ENCODE results near the gene OR7C2.
"Not testable (repeated sequence)": the region's sequence is repeated elsewhere in the genome, so short reads cannot be mapped to it uniquely, and the experiment has no call there.

Gene OR7C2

DNA sequence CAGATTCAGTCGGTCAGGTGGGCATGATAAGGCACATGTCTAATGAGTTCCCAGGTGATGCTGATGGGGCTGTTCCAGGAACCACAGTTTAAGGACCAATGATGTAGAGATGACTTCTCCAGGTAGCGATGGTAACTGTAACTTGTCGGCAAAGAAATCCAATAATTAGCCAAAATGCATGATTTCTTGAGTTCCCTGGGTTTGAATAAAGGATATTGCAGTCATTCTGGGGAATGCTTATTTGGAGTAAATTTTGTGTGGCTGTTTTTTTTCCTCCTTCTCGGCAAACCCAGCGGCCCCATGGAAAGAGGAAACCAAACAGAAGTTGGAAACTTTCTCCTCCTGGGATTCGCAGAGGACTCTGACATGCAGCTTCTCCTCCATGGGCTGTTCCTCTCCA is at the start of gene OR7C2:
Gene OR7C2, plus strand, starts transcription at position 301 of the 400 bp plus-strand sequence. Its CDS starts 0 bp downstream, at position 301.
- DNase-seq, result no peak

DNA sequence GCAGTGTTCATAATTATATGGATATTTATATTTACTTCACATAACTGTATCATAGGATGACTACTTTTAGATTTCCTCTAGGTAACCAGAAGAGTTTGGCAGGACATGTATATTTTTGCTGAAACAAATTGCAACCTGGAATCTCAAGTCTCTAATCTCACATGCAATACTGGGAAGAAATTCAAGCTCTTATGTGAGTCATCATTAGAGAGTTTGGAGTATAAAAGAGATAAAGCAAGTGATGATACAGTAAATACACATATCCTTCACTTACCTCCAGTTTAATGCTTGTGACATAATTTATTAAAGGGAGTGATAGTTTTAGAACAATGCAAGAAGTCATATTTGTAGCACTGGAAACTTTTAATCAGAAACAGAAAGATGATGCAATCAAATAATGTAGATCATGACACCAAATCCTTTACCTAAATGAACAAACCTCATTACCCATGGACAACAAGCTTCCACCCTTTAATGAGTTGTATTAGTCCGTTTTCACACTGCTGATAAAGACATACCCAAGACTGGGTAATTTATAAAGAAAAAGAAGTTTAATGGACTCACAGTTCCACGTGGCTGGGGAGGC is 39.5 kb upstream of the OR7C2 start:
- no peak for DNase-seq

DNA sequence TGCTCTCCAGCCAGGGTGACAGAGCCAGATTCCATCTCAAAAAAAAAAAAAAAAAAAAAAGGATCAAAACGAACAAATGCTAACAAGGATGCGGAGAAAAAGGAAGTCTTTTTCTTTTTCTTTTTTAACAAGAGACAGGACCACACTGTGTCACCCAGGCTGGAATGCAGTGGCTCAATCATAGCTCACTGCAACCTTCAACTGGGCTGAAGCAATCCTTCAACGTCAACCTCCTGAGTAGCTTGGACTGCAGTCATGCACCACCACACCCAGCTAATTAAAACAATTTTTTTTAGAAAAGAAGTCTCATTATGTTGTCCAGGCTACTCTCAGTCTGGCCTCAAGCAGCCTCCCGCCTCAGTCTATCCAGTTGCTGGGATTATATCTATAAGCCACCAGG is 34.6 kb upstream of the OR7C2 start:
- no peak for DNase-seq

DNA sequence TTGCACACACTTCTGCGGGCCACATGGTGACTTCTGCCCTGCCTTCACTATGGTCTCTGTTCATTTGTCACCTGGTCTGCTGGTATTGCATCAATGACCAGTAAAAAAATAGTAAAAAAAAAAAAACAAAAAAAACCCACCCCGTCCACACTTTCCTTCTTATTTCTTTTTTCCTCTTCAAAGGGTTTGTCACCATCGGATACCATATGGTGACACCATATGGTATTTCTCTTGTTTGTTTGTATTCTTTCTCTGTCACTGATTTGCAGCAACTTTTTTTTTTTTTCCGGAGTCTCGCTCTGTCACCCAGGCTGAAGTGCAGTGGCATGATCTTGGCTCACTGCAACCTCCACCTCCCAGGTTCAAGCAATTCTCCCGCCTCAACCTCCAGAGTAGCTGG is 26.2 kb upstream of the OR7C2 start:
- no peak for DNase-seq

DNA sequence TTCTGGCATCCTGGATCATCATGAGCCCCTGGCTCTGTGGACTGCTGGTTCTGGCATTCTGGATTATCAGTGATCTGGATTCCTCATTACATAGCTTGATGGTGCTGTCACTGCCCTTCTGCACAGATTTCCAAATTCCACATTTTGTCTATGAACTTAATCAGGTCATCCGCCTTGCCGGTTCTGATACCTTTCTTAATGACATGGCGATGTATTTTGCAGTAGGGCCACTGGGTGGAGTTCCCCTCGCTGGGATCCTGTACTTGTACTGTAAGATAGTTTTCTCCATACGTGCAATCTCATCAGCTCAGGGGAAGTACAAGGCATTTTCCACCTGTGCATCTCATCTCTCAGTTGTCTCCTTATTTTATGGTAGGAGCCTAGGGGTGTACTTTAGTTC is 24.4 kb upstream of the OR7C2 start:
- DNase-seq, result no peak

DNA sequence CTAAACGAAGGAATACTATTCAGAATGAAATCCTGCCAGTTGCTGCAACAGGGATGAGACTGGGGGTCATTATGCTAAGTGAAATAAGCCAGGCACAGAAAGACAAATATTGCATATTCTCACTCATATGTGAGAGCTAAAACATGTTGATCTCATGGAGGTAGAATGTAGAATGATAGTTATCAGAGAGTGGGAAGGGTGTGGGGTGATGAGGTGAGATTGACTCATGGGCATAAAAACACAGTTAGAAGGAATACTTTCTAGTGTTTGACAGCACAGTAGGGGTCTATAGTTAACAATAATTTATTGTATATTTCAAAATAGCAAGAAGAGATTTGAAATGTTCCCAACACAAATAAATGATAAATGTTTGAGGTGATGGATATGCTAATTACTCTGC is 7.8 kb upstream of the OR7C2 start:
- DNase-seq, result no peak

DNA sequence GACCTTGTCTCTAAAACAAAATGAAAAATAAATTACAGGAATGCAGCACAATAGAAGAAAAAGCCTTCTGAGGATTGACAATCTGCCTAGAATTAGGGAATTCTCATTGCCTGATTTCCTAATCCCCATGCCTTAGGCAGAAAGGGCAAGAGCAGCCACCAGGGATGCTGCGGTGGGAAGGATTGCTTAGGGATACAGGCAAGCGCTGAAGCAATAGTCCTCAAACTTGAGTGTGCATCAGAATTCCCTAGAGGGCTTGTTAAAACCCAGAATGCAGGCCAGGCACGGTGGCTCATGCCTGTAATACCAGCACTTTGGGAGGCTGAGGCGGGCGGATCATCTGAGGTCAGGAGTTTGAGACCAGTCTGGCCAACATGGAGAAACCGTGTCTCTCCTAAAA is 1.0 kb upstream of the OR7C2 start:
- DNase-seq, result no peak

DNA sequence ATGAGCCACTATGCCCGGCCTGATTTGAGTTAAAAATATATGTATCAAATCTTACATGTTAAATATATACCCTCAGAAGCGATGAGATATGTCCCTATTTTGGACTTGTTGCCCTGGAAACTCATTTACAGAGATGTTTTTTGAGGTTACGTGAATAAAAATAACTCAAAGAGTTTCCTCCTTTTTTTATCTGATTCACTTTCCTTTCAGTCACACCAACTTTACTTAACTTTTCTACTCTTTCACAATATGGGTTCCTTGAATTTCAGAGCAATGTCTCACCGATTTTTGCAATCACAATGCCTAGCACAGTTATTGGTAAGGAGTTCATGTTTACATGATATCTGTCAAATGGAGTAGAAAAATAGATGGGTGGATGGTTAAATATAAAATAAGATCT is 2.3 kb downstream of the OR7C2 start:
- no peak for DNase-seq

DNA sequence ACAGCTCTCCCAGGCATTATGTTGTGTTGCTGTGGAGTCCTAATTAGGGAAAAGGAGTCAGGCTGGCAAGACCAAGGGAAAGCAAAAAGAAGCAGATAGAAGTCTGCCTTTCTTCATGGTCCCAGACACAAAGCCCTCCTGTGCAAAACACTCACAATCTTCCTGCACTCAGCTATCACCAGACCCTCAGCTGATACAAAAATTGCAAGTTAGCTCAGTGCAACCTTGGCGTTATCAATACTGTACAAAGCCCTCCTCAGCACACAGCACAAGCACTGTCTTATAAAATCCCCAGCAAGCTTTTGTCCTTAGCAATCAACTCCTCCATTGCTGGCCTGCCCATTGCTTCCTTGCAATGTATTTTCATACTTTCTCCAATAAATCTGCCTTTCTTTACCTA is 3.2 kb downstream of the OR7C2 start:
- no peak for DNase-seq

DNA sequence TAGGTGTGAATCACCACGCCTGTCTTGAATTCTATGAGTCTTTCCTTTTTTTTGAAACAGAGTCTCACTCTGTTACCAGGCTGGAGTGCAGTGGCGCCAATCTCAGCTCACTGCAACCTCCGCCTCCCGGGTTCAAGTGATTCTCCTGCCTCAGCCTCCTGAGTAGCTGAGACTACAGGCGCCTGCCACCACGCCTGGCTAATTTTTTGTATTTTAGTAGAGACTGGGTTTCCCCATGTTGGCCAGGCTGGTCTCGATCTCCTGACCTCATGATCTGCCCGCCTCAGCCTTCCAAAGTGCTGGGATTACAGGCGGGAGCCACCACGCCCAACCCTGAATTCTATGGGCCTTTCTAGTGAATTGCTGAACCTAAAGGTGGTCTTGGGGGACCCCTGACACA is 8.1 kb downstream of the OR7C2 start:
- DNase-seq, result not testable (repeated sequence)

DNA sequence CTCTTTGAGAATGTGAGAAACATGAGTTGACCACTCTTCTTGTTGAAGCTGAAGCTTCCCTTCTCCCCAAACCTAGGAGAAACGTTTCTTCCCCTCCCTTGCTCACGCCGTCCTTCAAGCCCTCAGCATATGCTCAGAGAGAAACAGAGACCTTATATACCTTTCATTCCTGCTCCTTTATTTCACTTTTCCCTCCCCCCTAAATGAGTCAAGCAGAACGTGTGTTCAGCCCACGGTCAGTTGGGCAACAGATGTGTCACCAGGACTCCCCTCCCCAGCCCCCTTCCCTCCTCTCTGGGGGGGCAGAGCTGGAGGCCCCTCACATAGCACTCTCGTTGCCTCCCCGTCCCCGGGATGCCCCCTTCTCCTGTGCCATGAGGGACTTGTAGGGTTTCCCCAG is 8.6 kb downstream of the OR7C2 start:
- no peak for DNase-seq

DNA sequence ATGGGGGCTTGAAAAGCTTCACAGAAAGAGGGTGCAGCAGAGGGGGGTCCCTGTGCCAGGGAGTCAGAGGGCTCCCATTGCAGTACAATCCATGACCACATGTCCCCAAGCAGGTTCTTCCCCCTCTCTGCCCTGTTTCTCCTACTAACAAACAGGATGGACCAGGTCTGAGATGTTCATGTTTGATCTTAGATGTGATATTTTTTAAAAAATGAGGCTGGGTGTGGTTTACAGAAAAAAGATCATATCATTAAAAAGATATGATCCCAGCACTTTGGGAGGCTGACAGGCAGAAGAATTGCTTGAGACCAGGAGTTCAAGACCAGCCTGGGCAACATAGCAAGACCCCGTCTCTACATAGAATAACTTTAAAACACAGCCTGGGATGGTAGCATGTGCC is 9.1 kb downstream of the OR7C2 start:
- no peak for DNase-seq

DNA sequence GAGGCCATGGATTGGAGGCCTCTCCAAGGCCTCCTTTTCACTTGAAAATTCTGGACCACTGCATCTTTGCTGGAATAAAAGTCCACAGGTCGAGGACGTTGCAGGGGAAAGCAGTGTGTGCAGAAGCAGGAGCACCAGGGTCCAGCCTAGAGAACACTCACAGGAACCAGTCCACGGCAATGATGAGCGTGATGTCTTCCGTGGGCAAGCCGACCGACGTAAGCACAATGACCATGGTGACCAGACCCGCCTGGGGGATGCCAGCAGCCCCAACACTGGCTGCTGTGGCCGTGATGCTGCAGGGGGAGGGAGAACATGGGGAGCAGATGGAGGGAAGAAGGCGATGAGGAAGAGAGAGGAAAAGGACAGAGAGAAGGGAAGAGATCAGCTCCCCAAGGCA is 11.5 kb downstream of the OR7C2 start:
- DNase-seq, result no peak

DNA sequence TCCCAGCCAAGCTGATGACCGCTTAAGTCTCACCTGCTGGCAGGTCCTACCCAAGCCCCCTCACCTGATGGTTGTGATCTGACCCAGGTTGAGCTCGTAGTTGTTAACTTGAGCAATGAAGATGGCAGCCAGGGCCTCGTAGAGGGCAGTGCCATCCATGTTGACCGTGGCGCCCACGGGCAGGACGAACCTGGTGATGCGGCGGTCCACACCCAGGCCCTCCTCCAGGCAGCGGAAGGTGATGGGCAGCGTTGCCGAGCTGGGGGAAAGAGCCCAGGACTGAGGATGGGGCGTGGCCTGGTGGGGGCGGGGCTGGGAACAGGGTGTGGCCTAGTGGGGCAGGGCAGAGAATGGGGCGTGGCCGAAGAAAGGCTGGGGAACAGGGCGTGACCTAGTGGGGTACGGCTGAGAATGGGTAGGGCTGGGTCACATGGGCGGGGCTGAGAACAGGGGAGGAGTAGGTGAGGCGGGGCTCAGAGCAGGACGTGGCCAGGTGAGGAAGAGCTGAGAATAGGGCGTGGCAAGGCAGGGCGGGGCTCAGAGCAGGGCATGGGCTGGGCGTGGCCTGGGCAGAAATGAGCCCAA is 12.9 kb downstream of the OR7C2 start:
- no peak for DNase-seq

DNA sequence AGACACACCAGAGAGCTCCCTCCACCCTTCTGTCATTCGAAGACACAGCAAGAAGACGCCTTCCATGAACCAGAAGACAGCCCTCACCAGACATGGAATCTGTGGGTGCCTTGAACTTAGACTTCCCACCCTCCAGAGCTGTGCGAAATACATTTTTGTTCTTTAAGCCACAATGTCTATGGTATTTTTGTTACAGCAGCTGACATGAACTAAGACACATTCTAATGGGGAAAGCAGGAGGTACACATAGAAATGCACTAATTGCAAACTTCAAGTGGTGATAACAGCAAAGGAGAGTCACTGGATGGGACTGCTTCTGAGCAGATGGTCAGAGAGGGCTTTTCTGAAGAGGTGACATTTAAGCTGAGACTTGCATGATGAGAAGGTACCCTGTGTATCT is 16.2 kb downstream of the OR7C2 start:
- no peak for DNase-seq

DNA sequence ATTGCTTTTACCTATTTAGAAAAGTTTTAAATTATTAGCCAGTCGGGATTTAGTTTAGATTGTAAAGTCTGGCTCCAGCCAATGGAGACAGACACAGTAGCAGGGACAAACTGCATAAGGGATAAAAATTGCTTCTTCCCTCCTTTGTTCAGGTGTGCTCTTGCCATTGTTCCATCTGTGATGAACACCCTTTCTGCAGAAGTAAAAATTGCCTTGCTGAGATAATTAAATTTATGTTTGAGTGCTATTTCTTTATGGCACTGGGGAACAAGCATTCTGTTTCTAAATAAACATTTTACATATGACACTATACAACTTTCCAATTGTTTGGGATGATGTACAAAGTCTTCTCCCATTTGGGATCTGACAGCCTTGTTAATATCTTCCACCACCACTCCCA is 18.0 kb downstream of the OR7C2 start:
- DNase-seq, result no peak

DNA sequence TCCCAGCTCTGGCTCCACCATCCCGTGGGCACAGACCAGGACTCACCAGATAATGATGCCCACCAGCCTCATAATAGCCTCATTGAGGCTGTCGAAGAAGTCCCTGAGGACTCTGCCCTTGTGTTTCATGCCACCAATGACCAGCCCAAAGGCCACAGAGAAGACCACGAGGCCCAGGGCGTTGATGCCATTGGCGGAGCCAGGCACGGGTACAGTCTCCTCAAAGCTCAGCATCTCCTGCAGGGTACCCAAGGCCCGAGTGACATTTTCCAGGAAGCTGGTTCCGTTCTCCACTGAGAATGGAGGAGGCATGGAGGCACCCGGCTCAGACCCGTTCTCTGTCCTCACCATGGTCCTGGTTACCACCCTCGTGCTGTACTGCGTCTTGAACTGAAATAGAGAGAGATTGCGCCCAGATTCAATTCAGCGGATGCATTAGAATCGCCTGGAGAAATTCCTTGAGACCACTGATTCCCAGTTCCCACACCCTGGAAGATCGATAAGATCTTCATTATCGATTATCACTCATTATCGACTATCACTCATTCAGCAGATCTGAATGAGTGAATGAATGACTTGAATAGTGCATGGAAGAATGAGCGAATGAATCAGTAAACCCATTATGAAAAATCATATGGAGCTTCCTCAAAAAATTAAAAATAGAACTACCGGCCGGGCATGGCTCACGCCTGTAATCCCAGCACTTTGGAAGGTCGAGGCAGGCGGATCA is 20.8 kb downstream of the OR7C2 start:
- no peak for DNase-seq

DNA sequence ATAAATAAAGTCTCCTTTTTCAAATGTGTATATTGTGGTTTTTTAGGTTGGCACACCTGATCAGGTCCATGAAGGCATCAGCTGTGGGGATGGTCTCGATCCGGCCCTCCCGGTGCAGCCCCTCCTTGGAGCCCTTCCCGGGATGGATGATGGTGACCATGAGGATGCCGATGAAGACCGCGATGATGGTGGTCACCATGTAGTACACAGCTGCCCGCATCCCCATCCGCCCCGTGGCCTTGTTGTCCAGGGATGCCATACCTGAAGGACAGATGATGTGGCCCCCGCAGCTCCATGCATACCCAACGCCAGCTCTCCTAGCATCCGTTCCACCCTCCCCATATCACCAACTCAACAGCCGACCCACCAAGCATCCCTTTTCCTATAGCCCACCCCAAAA is 27.0 kb downstream of the OR7C2 start:
- DNase-seq, result no peak

DNA sequence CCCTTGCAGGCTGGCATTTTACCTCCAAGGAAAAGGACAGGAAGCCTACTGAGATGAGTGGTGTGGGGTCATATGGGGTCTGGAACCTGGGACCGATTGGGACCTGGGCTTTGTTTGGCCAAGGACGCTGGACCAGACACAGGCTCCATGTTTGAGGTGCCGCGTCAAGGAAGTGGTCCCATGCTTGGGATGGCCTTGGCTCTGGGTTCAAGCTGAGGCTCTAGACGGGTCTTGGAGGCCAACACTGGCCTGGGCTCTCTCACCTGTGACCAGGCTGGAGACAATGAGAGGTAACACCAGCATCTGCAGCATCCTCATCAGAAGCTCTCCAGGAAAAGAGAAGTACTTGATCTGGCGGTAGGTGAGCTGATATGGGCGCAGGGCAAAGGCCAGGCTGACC is 30.2 kb downstream of the OR7C2 start:
- DNase-seq, result no peak

DNA sequence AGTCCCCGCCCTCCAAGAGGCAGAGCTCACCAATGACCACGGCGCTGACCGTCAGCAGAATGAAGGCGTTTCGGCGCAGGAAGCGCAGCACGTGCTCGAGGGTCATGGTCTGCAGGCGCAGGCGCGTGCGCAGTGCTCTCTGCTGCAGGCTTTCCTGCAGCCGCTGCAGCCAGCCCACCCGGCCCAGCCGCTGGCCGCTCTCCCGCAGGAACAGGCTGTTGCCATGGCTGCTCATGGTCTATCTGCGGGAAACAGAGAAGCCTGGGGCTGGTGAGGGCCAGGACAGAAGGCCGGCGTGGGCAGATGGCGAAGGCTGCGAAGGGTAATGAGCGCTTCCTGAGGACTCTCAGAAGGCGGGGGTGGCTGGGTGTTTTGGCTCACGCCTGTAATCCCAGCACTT is 31.4 kb downstream of the OR7C2 start:
- no peak for DNase-seq

DNA sequence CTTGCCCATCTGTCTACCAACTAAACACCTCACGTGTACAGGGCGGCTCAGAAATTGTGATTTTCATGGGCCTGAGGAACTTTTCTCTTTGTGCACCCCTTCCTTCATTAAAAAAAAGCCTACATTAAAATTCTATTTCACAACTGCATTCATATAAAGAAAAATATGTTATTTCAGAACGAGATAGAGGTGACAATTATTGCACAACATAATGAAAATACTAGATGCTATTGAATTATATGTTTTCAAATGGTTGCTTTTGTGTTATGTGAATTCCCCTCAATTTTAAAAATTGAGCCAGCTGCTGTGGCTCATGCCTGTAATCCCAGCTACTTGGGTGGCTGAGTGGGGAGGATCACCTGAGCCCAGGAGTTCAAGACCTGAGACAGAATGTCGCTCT is 33.2 kb downstream of the OR7C2 start:
- no peak for DNase-seq

DNA sequence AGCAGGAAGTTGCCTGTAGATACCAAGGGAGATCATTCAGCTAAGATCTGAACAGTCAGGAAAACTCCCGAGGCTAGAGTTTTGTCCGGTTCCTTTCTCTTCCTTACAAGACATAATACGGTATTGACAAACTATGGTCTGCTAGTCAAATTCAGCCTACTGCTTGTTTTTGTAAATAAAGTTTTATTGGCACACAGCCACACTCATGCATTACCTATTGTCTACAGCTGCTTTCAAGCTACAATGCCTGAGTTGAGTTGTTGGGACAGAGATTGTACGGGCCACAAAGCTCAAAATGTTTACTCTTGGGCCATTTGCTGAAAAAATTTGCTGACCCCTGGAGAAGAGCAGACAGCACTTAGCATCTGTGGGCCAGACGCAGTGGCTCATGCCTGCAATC is 35.8 kb downstream of the OR7C2 start:
- DNase-seq, result no peak

DNA sequence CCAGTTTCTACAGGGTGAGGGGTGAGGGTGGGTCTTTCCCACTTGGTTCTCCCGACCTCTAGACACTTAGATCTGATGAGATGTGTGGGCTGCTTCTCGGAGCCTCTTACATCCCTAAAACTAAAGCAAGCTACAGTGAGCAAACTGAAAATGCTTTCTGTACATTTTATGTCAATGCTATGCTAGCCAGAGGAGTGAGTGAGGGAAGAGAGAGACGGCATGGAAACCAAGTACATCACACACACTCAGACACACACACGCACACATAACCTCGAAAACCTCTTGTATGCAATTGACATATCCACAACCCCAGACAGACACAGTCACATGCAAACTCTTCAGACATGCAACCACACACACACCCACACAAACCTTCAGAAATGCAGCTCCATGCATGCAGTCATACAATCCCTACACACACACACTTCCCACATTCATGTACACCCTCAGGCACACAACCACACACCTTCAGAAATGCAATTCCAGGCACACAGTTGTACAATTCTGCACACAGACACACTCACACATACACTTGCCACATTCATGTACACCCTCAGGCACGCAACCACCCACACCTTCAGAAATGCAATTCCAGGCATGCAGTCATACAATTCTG is 37.0 kb downstream of the OR7C2 start:
- no peak for DNase-seq

All from NCI-H2227 treated with DMSO at 0.1 percent for 48 hours (cell line).